Heart right ventricle (tissue), 16 donors: Measurements from ENCODE around the gene OLIG3. TPM values are rescaled to one million over a fixed set of nuclear protein-coding genes. Genes with fewer than 3 reads are reported as not detected.
A peak's percentile ranks its signal among the peaks of the same experiment; 100 is the strongest.

Experiments used
- ATAC-seq, 8 donors: fragments of 200-7000 bp; cut with Tn5 transposase; one replicate each; pipeline ENCODE4 v1.9.1; 2020; ENCODE audit warnings: mild to moderate bottlenecking in 8 of 8, moderate library complexity in 8 of 8, moderate number of reproducible peaks in 1 of 8
- DNase-seq, 2 donors: peaks; one replicate each; pipeline ENCODE4 v3.0.0-alpha.2; 2020
- H3K27ac ChIP-seq, 10 donors: fragments of 200-600 bp; sonication (generic) in 2 of 10; one replicate each; pipeline versions ENCODE4 v1.5.0 to v1.8.0; 2020 to 2022; ENCODE audit warnings: mild to moderate bottlenecking in 3 of 10
- H3K27me3 ChIP-seq, 7 donors: fragments of 200-600 bp; one replicate each; pipeline ENCODE4 v1.8.0; 2021 to 2022; ENCODE audit warnings: mild to moderate bottlenecking in 2 of 7
- H3K36me3 ChIP-seq, 9 donors: fragments of 200-600 bp; sonication (generic) in 1 of 9; one replicate each; pipeline versions ENCODE4 v1.5.0 to v1.8.0; 2020 to 2022; ENCODE audit warnings: mild to moderate bottlenecking in 2 of 9
- H3K4me1 ChIP-seq, 9 donors: fragments of 200-600 bp; sonication (generic) in 1 of 9; one replicate each; pipeline versions ENCODE4 v1.5.0 to v1.8.0; 2020 to 2022; ENCODE audit warnings: mild to moderate bottlenecking in 4 of 9
- H3K4me3 ChIP-seq, 10 donors: fragments of 200-600 bp; sonication (generic) in 2 of 10; one replicate each; pipeline versions ENCODE4 v1.5.0 to v1.8.0; 2020 to 2022; ENCODE audit warnings: mild to moderate bottlenecking in 7 of 10, moderate library complexity in 2 of 10
- H3K9me3 ChIP-seq, 11 donors: fragments of 200-600 bp in 10 of 11; sonication (generic) in 2 of 11; one replicate each; pipeline versions ENCODE4 v1.5.0 to v1.8.0; 2013 to 2022; ENCODE audit warnings: mild to moderate bottlenecking in 2 of 11, control low read depth in 1 of 11, moderate library complexity in 1 of 11
- CTCF ChIP-seq, 9 donors: fragments of 200-600 bp; sonication (generic) in 2 of 9; IDR thresholded peaks; one replicate each; pipeline versions ENCODE4 v1.5.0 to v1.8.0; 2021 to 2022; ENCODE audit warnings: antibody characterized with exemption in 9 of 9, mild to moderate bottlenecking in 5 of 9, moderate library complexity in 1 of 9
- WGBS, 2 donors: extraction: QIAGEN DNeasy Blood & Tissue Kit; methylation state at CpG; one replicate each; pipeline ENCODE4 v1.1.7; 2013; ENCODE audit warnings: inconsistent platforms in 1 of 2; 5-methylcytosine and 5-hydroxymethylcytosine counted together
- intact Hi-C, 10 donors: fragments of 100-400 bp; cut with DNase I; formaldehyde crosslinking; loops; one replicate each; pipeline versions ENCODE4 v1.11.1 to v1.14.2; 2022
- polyA plus RNA-seq, 2 donors: library from polyadenylated mRNA; stranded (reverse); fragments of 200-250 nt; gene quantifications; one replicate each; pipeline ENCODE4 v1.2.3, GENCODE V29; 2013
- total RNA-seq, 10 donors: library from RNA; stranded (reverse); fragmentation: NEBNext Ultra II Directional in 3 of 10; extraction: Animal tissue kit (Norgen Biotek cat#: 25700) in 3 of 10; gene quantifications; one replicate each; pipeline versions ENCODE4 v1.2.1 to v1.2.4, GENCODE V29; 2021 to 2023
- donor health status: Arrhythmogenic right ventricular cardiomyopathy.
- donor health status: ischemic (EF 13 %, LVEDD 7.1; RV severe dilation, severe dysfunction).
- donor health status: healthy with polysubstance abuse.
- donor health status: DM: no; HTN: yes; CAD: no.
- donor health status: DM: no; HTN: no; CAD: no.
- donor health status: ischemic (EF 25% LVEDD 6.9; RV normal size, moderate dysfunction).
- donor health status: ischemic (EF 25% LVEDD 5.7; RV mildly dilated, moderate dysfunction).
- donor health status: healthy.
- donor health status: DM: yes; HTN: yes; CAD: no.
- donor health status: Ischemic cardiomyopathy.
- donor health status: ischemic (EF 35%, LVEDD 5.7; RV mildly dilated, moderate dysfunction).
- donor health status: nonischemic (EF 11% LVEDD 7.7; RV severe dilation, severe dysfunction).
- donor health status: DM: yes; HTN: yes; CAD: no.
- donor health status: PGD.
- donor health status: ischemic (EF 29% LVEDD 5.4; RV normal size, mild dysfunction).
- donor health status: nonischemic (EF 23%, LVEDD 6.1; RV moderate dilation, normal function).

OLIG3 gene
- total and polyA plus RNA-seq, 12 donors, result not detected

- intact Hi-C loops, result no loop called here
- H3K27me3 ChIP-seq, result peaks cover 38 to 100% (median 99%) of the 10 kb centered on the region in 7 donors
- 2% methylated on average over 73 of the region's 73 CpGs for WGBS, 2 donors
- peaks cover 0 to 3% (median 0%) of the 10 kb centered on the region in 11 donors for H3K9me3 ChIP-seq
- ATAC-seq, result peak in 1 of 8 donors; percentile 30
- H3K27ac ChIP-seq, result no peak overlapping the region
- H3K36me3 ChIP-seq, result no peaks in the 10 kb centered on the region
- H3K4me3 ChIP-seq, result peak overlapping the region in 7 of 10 donors; percentile 5 to 33 (median 21)
- no peak for TF ChIP-seq CTCF (IDR thresholded peaks at IDR 0.05)
- DNase-seq, result no peak
- H3K4me1 ChIP-seq, result peaks cover 0 to 31% (median 23%) of the 10 kb centered on the region in 9 donors
These were observed 5.8 kb downstream of the OLIG3 start for GRCh38 chr6:137488150-137489045.

GRCh38 chr6:137487869-137488149 is 6.4 kb downstream of the OLIG3 start:
- intact Hi-C loops, result no loop called here
- Histone ChIP-seq H3K27ac (no peak overlapping the region), H3K27me3 (peaks cover 32 to 100% (median 99%) of the 10 kb centered on the region in 7 donors), H3K9me3 (peaks cover 0 to 8% (median 0%) of the 10 kb centered on the region in 11 donors), H3K4me1 (peaks cover 0 to 25% (median 18%) of the 10 kb centered on the region in 9 donors), H3K4me3 (peak overlapping the region in 1 of 10 donors; percentile 30), H3K36me3 (no peaks in the 10 kb centered on the region)
- 4% methylated on average over 11 of the region's 11 CpGs for WGBS, 2 donors
- no peak for TF ChIP-seq CTCF (IDR thresholded peaks at IDR 0.05)
- DNase-seq, result no peak
- no peak for ATAC-seq

GRCh38 chr6:137487181-137487868 is 6.9 kb downstream of the OLIG3 start:
- peaks cover 0 to 8% (median 0%) of the 10 kb centered on the region in 11 donors for H3K9me3 ChIP-seq
- no peak overlapping the region for H3K4me3 ChIP-seq
- 6% methylated on average over 22 of the region's 22 CpGs for WGBS, 2 donors
- no peaks in the 10 kb centered on the region for H3K36me3 ChIP-seq
- TF ChIP-seq CTCF (IDR thresholded peaks at IDR 0.05), result no peak
- H3K27me3 ChIP-seq, result peaks cover 31 to 100% (median 99%) of the 10 kb centered on the region in 7 donors
- peaks cover 0 to 23% (median 18%) of the 10 kb centered on the region in 9 donors for H3K4me1 ChIP-seq
- ATAC-seq (no peak), DNase-seq (no peak)
- intact Hi-C loops, result no loop called here
- no peak overlapping the region for H3K27ac ChIP-seq

- no peak for DNase-seq
These were observed 7.8 kb downstream of the OLIG3 start for GRCh38 chr6:137486416-137486815.

More at GRCh38 chr6:137486416-137486815, 7.8 kb downstream of the OLIG3 start:
- no peak for ATAC-seq
- no peak overlapping the region for H3K4me3 ChIP-seq
- TF ChIP-seq CTCF (IDR thresholded peaks at IDR 0.05), result no peak
- H3K4me1 ChIP-seq, result peaks cover 0 to 23% (median 18%) of the 10 kb centered on the region in 9 donors
- H3K27me3 ChIP-seq, result peaks cover 31 to 100% (median 92%) of the 10 kb centered on the region in 7 donors
- intact Hi-C loops, result no loop called here
- peaks cover 0 to 8% (median 0%) of the 10 kb centered on the region in 11 donors for H3K9me3 ChIP-seq
- no peak overlapping the region for H3K27ac ChIP-seq
- H3K36me3 ChIP-seq, result no peaks in the 10 kb centered on the region
- WGBS, 2 donors, result 7 to 10% methylated on average over 6 of the region's 6 CpGs
